Neural progenitor cell (in vitro differentiated cells): ENCODE data around the gene SMOC2.

ENCODE experiments used
- EZH2 ChIP-seq: fragments of 200-600 bp; sonication (generic); IDR thresholded peaks from 2 replicates; pipeline ENCODE4 v1.6.1; 2017; ENCODE audit warnings: antibody characterized with exemption, mild to moderate bottlenecking, moderate library complexity
- EZH2phosphoT487 ChIP-seq: fragments of 200-600 bp; sonication (generic); IDR thresholded peaks from 2 replicates; pipeline ENCODE4 v1.6.1; 2017; ENCODE audit warnings: antibody characterized with exemption
- TF ChIP-seq, protein P1 (sequence below): fragments of 200-600 bp; sonication (generic); IDR thresholded peaks from 2 replicates; pipeline ENCODE4 v1.5.1; 2017; ENCODE audit warnings: antibody characterized with exemption, mild to moderate bottlenecking

DNA sequence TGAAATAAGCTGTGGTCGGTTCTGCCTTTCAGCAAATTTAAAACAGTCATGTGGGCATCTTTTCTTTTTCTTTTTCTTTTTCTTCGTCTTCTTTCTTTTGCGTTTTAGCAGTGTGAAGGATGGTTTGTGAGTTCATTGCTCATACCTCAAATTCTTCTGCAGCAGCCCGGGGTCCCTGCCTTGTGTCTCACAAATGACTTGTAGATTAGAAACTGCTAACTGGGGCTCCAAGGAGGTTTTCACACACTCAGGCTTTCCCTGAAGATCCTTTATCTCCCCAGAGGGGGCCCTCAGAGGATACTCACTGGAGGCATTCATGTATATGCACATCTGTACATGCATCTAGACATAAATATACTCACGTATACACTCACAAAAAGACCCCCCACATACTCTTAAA lies 1.7 kb downstream of the SMOC2 start:
- TF ChIP-seq, protein P1, sequence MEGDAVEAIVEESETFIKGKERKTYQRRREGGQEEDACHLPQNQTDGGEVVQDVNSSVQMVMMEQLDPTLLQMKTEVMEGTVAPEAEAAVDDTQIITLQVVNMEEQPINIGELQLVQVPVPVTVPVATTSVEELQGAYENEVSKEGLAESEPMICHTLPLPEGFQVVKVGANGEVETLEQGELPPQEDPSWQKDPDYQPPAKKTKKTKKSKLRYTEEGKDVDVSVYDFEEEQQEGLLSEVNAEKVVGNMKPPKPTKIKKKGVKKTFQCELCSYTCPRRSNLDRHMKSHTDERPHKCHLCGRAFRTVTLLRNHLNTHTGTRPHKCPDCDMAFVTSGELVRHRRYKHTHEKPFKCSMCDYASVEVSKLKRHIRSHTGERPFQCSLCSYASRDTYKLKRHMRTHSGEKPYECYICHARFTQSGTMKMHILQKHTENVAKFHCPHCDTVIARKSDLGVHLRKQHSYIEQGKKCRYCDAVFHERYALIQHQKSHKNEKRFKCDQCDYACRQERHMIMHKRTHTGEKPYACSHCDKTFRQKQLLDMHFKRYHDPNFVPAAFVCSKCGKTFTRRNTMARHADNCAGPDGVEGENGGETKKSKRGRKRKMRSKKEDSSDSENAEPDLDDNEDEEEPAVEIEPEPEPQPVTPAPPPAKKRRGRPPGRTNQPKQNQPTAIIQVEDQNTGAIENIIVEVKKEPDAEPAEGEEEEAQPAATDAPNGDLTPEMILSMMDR, result no peak
- TF ChIP-seq EZH2 (no peak), EZH2phosphoT487 (no peak)
